Muscle of leg (tissue), 11 donors: ENCODE results near the gene MAP2K5. TPM values are rescaled to one million over a fixed set of nuclear protein-coding genes. Genes with fewer than 3 reads are reported as not detected.

ENCODE experiments used
- DNase-seq: peaks from one replicate; pipeline ENCODE4 v3.0.0; 2013
- H3K27ac ChIP-seq: one replicate; pipeline ENCODE4 v1.5.1; 2013; ENCODE audit warnings: mild to moderate bottlenecking, low read length, control low read depth
- H3K27me3 ChIP-seq: one replicate; pipeline ENCODE4 v1.6.1; 2013; ENCODE audit warnings: low read length; ENCODE audit not compliant: control insufficient read depth, insufficient read depth
- H3K36me3 ChIP-seq: one replicate; pipeline ENCODE4 v1.6.1; 2013; ENCODE audit warnings: low read length; ENCODE audit not compliant: control insufficient read depth, insufficient read depth
- H3K4me1 ChIP-seq: one replicate; pipeline ENCODE4 v1.6.1; 2013; ENCODE audit warnings: low read length; ENCODE audit not compliant: control insufficient read depth, insufficient read depth
- H3K4me3 ChIP-seq: one replicate; pipeline ENCODE4 v1.5.1; 2013; ENCODE audit warnings: low read length, control low read depth
- H3K9me3 ChIP-seq: replicated peaks from 2 replicates; pipeline ENCODE4 v1.6.1; 2013; ENCODE audit warnings: low read depth, low read length; ENCODE audit not compliant: control insufficient read depth
- WGBS: methylation state at CpG from one replicate; pipeline ENCODE4 v1.1.5; 2013; ENCODE audit warnings: missing lambda C conversion rate; ENCODE audit not compliant: insufficient coverage; 5-methylcytosine and 5-hydroxymethylcytosine counted together
- polyA plus RNA-seq, 8 donors: library from polyadenylated mRNA; unstranded; fragments of 120-200 nt; gene quantifications; one replicate each; pipeline versions ENCODE4 v1.2.1 to v1.2.3, GENCODE V29; 2013; ENCODE audit warnings: inconsistent platforms in 1 of 8, low replicate concordance in 1 of 8; ENCODE audit not compliant: insufficient read length in 8 of 8, insufficient read depth in 1 of 8
- total RNA-seq: library from RNA; stranded (reverse); fragments of 120-200 nt; gene quantifications from one replicate; pipeline ENCODE4 v1.2.4, GENCODE V29; 2013

Gene MAP2K5
- total and polyA plus RNA-seq, 9 donors, result 10.2 to 22.6 (median 19.4) TPM

DNA sequence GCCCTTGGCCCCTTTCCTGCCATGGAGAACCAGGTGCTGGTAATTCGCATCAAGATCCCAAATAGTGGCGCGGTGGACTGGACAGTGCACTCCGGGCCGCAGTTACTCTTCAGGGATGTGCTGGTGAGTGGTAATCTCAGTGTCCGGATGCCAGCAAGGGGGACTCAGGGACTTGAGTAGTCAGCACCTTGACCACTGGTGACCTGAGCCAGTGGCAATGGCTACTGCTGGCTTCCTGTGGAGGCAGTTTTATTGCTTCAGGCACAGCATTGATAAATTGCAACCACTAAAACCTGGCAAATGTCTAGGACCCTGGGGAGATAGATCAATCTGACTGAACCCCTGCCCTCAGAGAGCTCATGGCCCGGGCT, 830 bp downstream of the MAP2K5 start:
- DNase-seq, result peak; percentile 29
- H3K36me3 ChIP-seq, result peaks cover 17% of the 10 kb centered on the region
- H3K27me3 ChIP-seq, result no peaks in the 10 kb centered on the region
- peak overlapping the region; percentile 87 for H3K27ac ChIP-seq
- WGBS, result 12% methylated on average over 6 of the region's 7 CpGs
- peaks cover 17% of the 10 kb centered on the region for H3K4me1 ChIP-seq
- no peaks in the 10 kb centered on the region for H3K9me3 ChIP-seq
- peak overlapping the region; percentile 51 for H3K4me3 ChIP-seq

GRCh38 chr15:67544475-67544874, 2.0 kb downstream of the MAP2K5 start:
- H3K36me3 ChIP-seq, result peaks cover 17% of the 10 kb centered on the region
- no peaks in the 10 kb centered on the region for H3K27me3 ChIP-seq
- no peak overlapping the region for H3K4me3 ChIP-seq
- WGBS, result no CpG with 5 or more reads among the region's 3 CpGs
- no peak for DNase-seq
- H3K9me3 ChIP-seq, result no peaks in the 10 kb centered on the region
- H3K27ac ChIP-seq, result no peak overlapping the region
- H3K4me1 ChIP-seq, result peaks cover 20% of the 10 kb centered on the region

DNA sequence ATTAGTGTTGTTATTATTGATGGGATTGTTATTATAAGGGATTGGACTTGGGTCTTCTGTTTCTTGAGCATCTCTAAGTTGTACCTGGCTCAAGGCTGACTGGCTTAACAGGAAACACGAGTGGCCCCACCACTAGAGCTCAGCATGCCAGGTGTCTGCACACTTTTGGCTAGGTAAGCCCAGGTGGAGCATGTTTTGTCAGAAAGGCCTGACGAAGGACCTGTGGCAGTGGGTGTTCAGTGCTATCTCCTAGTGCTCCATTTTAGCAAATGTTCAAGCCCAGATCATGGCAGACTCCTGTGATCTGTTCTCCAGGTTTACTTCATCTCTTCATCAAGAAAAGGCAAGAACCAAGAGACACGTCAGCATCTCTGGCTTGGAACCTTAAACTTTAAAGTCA, 3.4 kb downstream of the MAP2K5 start:
- Histone ChIP-seq H3K36me3 (peaks cover 22% of the 10 kb centered on the region), H3K4me3 (no peak overlapping the region), H3K4me1 (peaks cover 23% of the 10 kb centered on the region), H3K27ac (no peak overlapping the region), H3K9me3 (no peaks in the 10 kb centered on the region), H3K27me3 (no peaks in the 10 kb centered on the region)
- 20% methylated on average over 1 of the region's 3 CpGs for whole genome bisulfite sequencing
- no peak for DNase-seq

- no peak for DNase-seq
- no peaks in the 10 kb centered on the region for H3K9me3 ChIP-seq
- no peak overlapping the region for H3K27ac ChIP-seq
- peaks cover 21% of the 10 kb centered on the region for H3K4me1 ChIP-seq
- WGBS, result 83% methylated on average over 1 of the region's 2 CpGs
- no peak overlapping the region for H3K4me3 ChIP-seq
- no peaks in the 10 kb centered on the region for H3K27me3 ChIP-seq
- H3K36me3 ChIP-seq, result peaks cover 28% of the 10 kb centered on the region
Measured at GRCh38 chr15:67547064-67547463, 4.6 kb downstream of the MAP2K5 start.

GRCh38 chr15:67547836-67548235, 5.3 kb downstream of the MAP2K5 start:
- no peak overlapping the region for H3K4me3 ChIP-seq
- peaks cover 21% of the 10 kb centered on the region for H3K4me1 ChIP-seq
- DNase-seq, result no peak
- H3K36me3 ChIP-seq, result peaks cover 29% of the 10 kb centered on the region
- H3K9me3 ChIP-seq, result no peaks in the 10 kb centered on the region
- H3K27me3 ChIP-seq, result no peaks in the 10 kb centered on the region
- peak overlapping the region; percentile 47 for H3K27ac ChIP-seq
- WGBS, result no CpG with 5 or more reads among the region's 3 CpGs

GRCh38 chr15:67548236-67548852, 5.8 kb downstream of the MAP2K5 start:
- Histone ChIP-seq H3K27me3 (no peaks in the 10 kb centered on the region), H3K36me3 (peaks cover 30% of the 10 kb centered on the region), H3K4me1 (peaks cover 17% of the 10 kb centered on the region), H3K27ac (peak overlapping the region; percentile 47), H3K9me3 (no peaks in the 10 kb centered on the region), H3K4me3 (no peak overlapping the region)
- peak; percentile 79 for DNase-seq
- no CpG with 5 or more reads among the region's 2 CpGs for WGBS

DNA sequence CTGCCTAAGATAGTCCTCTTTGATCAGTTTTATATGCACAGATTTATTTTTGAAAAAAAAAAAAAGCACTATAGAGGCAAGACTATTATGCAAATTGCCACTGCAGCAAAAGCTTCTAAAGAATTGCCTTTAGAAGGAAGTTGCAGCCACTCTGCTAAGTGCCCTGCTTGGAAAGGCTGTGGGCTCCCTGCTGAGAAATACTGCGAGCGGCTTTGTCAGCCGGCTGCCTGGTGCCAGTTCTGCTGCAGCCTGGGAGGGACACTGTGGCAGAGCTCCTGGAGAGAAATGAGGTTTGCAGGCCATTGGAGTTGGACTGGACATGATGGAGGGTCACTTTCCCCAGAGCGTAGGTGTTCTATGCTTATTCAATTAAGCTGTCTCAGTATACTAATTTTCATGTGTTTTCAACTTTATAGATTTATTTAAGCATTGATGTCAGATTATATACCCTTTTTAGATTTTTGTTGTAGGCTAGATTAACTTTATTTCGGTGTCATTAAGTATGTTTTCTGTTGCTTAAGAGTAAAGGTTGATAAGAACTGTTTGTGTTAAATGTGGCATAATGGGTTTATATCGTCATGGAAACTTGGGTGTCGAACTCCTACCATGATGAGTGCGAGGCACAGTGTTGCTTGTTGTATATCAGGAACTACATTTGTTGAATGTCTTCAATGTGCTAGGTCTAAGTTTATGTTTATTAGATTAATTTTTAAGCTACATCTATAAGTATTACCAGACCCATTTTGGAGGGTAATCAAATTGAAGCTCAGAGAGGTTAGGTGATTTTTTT, 6.6 kb downstream of the MAP2K5 start:
- 41% methylated on average over 5 of the region's 8 CpGs for WGBS
- Histone ChIP-seq H3K4me1 (peaks cover 10% of the 10 kb centered on the region), H3K4me3 (no peak overlapping the region), H3K9me3 (no peaks in the 10 kb centered on the region), H3K27ac (no peak overlapping the region), H3K27me3 (no peaks in the 10 kb centered on the region), H3K36me3 (peaks cover 30% of the 10 kb centered on the region)
- peak; percentile 60 for DNase-seq

DNA sequence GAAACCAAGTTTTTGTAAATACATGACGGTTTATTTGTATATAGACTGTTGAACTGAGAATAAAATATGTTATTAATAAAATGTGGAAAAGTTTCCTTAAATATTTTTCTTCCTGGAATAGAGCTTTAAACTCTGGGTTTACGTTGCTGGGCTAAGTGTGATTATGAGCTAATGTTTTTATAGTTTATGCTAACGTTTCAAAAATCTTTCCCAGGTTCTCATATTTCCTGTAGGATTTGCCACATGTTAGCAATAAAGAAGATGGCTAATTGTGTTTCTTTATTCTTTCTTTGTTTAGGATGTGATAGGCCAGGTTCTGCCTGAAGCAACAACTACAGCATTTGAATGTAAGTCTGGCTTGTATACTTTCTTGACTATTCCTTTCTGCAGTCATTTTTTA, 7.2 kb downstream of the MAP2K5 start:
- Histone ChIP-seq H3K9me3 (no peaks in the 10 kb centered on the region), H3K4me1 (peaks cover 10% of the 10 kb centered on the region), H3K4me3 (no peak overlapping the region), H3K36me3 (peaks cover 26% of the 10 kb centered on the region), H3K27ac (no peak overlapping the region), H3K27me3 (no peaks in the 10 kb centered on the region)
- no CpG with 5 or more reads among the region's 3 CpGs for WGBS
- peak; percentile 44 for DNase-seq

- DNase-seq, result no peak
- WGBS, result no CpG with 5 or more reads among the region's 4 CpGs
- H3K36me3 ChIP-seq, result peaks cover 27% of the 10 kb centered on the region
- no peaks in the 10 kb centered on the region for H3K27me3 ChIP-seq
- no peaks in the 10 kb centered on the region for H3K9me3 ChIP-seq
- peak overlapping the region; percentile 20 for H3K27ac ChIP-seq
- H3K4me1 ChIP-seq, result peaks cover 10% of the 10 kb centered on the region
- no peak overlapping the region for H3K4me3 ChIP-seq
Measured at GRCh38 chr15:67550522-67550921, 8.0 kb downstream of the MAP2K5 start.

- peaks cover 22% of the 10 kb centered on the region for H3K36me3 ChIP-seq
- no CpG with 5 or more reads among the region's 1 CpG for WGBS
- peaks cover 10% of the 10 kb centered on the region for H3K4me1 ChIP-seq
- no peaks in the 10 kb centered on the region for H3K9me3 ChIP-seq
- no peak for DNase-seq
- H3K27me3 ChIP-seq, result no peaks in the 10 kb centered on the region
- no peak overlapping the region for H3K4me3 ChIP-seq
- no peak overlapping the region for H3K27ac ChIP-seq
Measured at GRCh38 chr15:67551207-67551743, 8.8 kb downstream of the MAP2K5 start.
